GM18505 (cell line): ENCODE data around the gene HSDL2.
"Not testable (repeated sequence)": the region's sequence is repeated elsewhere in the genome, so short reads cannot be mapped to it uniquely, and the experiment has no call there.

Experiments
- ATAC-seq: cut with Tn5 transposase; IDR thresholded peaks from one replicate; pipeline ENCODE4 v1.9.1; 2021; ENCODE audit not compliant: unreplicated experiment
- POLR2A ChIP-seq: IDR thresholded peaks from 4 replicates; pipeline ENCODE4 v1.6.1; 2011; ENCODE audit warnings: borderline replicate concordance; ENCODE audit not compliant: insufficient read depth, insufficient read length; ENCODE audit errors: extremely low read depth

The HSDL2 gene

DNA sequence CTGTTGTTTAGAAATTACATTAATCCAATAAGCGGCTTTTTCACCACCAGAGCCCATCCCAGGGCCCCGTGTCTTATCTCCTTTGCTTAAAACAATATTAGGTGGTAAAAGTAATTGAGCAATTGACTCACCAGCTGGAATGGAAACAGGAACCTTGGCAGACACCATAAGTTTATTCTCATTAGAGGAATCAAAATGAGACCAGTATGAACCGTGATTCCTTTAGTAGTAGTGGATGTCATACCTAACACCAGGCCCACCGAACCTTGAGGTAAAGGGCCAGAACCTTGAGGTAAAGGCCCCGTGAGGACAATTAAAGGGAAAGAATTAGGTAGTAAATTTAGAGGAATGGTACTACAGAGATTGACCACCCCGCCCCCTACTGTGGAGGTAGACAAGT lies 16.5 kb downstream of the HSDL2 start:
- ATAC-seq, result no peak
- no peak for TF ChIP-seq POLR2A

DNA sequence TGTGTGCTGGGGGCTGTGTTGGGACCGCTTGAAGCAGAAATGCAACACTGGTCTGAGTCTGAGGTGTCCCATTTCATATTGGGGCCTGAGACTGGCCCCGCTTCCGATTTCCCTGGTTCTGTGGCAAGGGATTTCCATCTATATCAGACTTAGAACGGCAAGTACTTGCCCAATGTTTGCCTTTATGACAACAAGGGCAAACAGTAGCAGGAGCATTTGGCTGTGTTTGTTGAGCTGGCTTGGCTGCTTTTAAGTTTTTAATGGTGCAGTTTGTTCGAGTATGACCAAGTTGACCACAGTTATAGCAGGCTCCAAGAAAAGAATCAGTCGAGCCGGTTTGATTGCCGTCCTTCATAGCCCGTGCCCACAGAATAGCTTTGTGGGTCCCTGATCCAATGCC lies 17.0 kb downstream of the HSDL2 start:
- TF ChIP-seq POLR2A, result no peak
- ATAC-seq, result no peak

DNA sequence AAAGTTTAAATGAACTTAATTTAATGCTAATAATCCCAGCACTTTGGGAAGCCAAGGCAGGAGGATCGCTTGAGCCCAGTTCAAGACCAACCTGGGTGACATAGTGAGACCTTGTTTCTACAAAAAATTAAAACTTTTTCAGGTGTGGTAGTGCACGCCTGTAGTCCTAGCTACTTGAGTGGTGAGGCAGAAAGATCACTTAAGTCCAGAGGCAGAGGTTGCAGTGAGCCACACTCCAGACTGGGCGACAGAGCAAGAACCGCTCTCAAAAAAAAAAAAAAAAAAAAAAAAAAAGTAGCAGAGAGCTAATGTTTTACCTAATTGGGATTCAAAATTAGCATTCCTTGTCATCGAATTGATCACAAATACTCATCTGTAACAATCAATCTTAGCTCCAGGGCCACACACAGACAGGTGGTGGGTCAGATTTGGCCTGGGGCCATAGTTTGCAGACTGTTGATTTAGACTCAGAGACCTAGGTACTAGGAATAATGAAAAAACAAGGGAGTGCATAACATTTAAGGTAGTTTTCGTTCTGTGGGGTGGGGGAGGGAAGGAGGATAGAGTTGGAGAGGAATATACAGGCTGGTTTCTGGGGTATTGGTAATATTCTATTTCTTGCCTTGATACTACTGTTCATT lies 21.4 kb downstream of the HSDL2 start:
- no peak for ATAC-seq
- TF ChIP-seq POLR2A, result no peak

DNA sequence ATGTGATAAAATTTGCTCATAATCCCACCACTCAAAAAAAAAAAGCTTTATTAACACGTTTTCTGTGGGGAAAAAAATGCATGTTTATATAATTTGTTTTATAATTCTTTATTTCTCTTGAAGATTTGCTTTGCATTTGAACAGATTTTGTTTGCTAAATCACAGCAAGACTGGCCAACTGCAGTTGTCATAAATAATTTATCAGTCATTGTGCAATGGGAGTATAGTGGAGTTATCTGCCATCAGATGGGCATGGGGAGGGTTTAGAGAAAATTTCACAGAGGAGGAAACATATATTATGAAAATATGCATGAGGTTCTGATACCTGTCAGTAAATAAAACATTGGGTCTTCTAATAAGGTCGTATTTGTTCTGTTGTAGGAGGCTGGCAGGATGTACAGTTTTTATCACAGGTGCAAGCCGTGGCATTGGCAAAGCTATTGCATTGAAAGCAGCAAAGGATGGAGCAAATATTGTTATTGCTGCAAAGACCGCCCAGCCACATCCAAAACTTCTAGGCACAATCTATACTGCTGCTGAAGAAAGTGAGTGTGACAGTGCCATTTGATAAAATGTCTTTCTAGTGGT lies 23.8 kb downstream of the HSDL2 start:
- TF ChIP-seq POLR2A, result no peak
- no peak for ATAC-seq

DNA sequence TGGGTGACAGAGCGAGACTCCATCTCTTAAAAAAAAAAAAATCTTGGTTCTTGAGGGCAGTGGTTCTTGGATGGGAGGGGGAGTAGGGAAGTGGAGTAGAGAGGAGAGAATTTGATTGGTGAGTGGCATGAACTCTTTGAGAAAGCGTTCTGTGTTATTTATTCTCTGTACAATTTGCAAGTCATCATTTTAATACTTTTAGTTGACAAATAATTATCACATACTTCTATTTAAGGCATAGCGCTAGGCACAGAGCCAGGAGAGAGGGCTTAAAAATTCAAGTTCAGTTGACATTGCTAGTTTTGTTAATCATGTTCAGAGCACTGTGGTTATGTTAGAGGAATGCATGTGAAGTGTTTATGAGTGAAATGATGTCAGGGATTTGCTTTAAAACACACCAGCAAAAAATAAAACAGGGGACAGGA lies 24.6 kb downstream of the HSDL2 start:
- TF ChIP-seq POLR2A, result no peak

DNA sequence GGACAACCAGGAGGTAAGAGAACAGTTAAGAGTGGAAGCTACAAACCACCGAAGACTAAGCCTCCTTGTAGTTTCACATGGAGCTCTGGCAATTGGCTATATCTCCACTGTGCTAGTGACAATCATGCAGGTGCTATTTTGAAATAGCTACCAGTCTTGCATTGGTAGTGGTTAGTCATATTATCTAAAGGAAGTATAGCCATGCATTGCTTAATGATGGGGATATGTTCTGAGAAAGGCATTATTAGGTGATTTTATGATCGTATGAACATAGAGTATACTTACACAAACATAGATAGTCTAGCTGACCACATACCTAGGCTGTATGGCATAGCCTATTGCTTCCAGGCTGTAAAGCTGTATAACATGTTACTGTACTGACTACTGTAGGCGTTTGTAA lies 28.4 kb downstream of the HSDL2 start:
- no peak for ATAC-seq
- TF ChIP-seq POLR2A, result no peak

More for the DNA sequence above, 24.6 kb downstream of the HSDL2 start:
- ATAC-seq, result no peak

DNA sequence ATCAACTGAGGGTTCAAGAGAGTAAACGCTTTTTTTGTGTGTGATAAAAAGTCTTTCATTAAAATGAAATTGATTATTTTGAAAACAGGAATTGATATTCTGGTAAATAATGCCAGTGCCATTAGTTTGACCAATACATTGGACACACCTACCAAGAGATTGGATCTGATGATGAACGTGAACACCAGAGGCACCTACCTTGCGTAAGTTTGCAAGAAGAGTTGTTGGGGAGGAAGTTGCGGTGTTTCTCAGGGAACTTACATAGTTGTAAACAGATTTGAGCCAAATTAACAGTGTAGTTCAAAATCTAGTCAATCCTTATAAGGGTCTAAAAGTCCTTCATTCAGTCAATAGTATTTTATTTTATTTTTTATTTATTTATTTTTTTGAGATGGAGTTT lies 28.9 kb downstream of the HSDL2 start:
- ATAC-seq, result no peak
- no peak for TF ChIP-seq POLR2A

DNA sequence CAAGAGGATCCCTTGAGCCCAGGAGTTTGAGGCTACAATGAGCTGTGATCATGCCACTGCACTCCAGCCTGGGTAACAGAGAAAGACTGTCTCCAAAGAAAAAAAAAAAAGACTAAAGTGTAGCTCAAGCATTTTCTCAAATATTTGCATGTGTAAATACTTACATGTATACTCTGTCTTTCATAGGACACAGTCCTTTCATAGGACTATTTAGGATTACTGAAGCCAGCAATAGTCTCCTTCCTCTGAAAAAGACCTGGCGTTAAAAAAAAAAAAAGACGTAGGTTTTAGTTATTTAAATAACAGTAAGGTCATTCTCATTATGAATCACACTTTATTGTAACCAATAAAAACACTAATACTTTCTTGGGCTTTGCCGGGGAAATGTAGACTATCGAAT lies 29.9 kb downstream of the HSDL2 start:
- no peak for TF ChIP-seq POLR2A
- ATAC-seq, result no peak

DNA sequence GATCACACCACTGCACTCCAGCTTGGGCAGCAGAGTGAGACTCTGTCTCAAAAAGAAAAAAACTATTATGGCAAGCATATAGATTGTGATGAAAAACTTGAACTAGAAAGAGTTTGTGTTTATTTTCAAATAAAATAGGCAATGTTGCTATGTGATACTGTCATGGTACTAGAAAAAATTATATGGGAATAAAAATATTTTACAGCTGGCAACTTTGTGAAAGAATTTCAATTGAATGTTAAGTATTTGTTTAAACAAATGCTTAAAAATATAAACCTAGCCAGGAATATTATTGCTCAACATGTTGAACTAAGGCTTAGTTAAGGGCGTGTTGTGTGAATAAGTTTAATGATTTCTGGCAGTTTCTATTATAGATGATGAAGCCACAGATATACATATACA lies 31.7 kb downstream of the HSDL2 start:
- TF ChIP-seq POLR2A, result no peak
- ATAC-seq, result no peak

DNA sequence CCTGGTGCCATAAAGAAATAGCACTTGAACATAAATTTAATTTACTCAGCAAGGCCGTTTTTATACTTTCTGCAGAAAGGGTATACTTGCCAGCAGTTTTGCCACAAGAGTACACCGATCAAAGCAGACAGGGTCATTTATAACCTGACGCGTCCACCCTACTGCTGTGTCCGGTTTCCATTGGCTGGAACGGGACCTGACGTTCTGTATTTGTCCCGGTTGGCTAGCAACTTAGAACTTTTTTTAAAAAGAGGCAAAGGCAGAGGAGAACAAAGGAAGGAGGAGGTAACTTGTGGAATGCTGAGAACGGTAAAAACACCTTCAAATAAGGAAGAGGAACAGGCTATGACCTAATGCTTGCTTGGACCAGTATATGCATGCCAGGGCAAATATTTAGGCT lies 33.8 kb downstream of the HSDL2 start:
- not testable (repeated sequence) for ATAC-seq

DNA sequence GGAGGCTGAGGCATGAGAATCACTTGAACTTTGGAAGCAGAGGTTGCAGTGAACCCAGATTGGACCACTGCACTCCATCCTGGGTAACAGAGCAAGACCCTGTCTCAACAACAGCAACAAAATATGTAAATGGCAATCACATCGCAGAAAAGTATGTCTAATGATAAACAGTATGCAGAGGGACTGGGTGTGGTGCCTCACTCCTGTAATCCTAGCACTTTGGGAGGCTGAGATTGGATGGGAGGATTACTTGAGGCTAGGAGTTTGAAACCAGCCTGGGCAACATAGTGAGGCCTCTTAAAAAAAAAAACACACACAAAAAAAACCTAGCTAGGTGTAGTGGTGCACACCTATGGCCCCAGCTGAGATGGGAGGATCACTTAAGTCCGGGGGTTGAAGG lies 40.3 kb downstream of the HSDL2 start:
- ATAC-seq, result no peak
- no peak for TF ChIP-seq POLR2A

DNA sequence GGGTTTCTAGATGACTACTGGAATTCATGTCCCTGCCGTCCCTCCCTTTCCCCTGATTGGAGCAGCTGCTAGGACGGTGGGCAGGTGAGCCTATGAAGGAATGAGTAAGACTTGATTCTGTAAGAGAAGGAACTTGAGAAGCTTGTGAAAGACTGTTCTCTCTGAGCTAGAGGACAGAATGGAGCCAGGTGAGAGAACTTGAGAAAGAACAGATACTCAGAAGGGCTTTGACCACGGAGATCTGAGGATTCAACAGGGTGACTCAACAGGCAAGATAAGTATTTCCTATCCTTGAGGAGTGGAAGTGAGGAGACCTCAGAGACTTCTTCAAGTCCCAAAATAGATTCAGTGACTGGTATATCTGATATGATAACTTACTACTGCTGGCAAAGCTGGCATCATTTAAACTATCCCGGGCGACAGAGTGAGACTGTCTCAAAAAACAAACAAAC lies 41.9 kb downstream of the HSDL2 start:
- no peak for TF ChIP-seq POLR2A
- no peak for ATAC-seq

DNA sequence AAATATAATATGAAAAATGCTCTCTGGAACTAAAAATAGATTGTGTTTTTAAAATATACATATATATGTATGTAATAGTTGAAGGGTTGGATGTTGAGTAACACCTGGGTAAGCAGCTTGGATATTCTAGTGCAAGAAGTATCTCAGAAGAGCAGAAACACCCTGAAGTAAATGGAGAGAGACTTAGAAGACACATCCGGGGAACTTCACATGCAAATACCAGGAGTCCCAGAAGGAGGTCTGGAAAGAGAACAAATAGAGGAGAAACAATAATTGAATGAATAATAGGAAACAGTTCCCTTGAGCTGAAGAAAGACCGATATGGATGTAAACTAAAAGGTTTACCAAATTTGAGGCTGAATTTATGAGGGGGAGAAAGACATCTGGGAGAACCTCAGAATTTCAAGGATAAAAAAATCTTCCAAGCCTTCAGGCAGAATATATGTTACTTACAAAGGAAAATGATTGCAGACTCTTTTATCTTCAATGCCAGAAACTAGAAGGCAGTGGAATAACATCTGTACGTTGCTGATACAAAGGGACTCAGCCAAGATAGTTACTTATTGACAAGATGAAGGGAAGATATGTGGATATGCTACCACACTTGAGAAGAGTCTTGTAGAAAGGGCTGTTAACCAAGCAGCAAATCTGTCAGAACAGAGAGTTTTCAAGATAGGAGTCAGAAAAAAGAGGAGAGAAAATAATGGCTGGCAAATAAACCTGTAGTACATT lies 42.7 kb downstream of the HSDL2 start:
- TF ChIP-seq POLR2A, result no peak
- ATAC-seq, result no peak

DNA sequence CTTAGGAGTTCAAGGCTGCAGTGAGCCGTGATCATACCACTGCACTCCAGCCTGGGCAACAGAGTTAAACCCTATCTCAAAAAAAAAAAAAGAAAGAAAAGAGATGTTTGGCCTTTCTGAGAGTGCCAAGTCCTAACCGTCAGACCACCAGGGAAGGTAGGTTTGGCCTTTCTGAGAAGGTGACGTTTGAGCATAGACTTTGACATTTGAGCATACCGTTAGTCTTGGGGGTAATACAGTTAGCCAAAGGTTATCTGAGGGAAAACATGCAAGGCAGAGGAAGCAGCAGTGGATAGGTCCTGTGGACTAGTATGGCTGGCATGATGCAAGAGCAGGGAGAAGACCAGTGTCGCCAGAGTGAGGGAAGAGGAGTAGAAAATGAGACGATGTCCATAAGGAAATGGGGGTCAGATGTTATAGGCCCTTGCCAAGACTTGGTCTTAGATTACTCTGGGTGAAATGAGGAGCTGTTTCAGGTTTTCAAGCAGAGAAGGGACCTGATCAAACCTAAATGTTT lies 50.2 kb downstream of the HSDL2 start:
- ATAC-seq, result no peak
- no peak for TF ChIP-seq POLR2A
